Liver (tissue), 9 donors: Measurements from ENCODE around the gene CPSF4. TPM values are rescaled to one million over a fixed set of nuclear protein-coding genes. Genes with fewer than 3 reads are reported as not detected.

ENCODE experiments used
- DNase-seq: peaks from one replicate; pipeline ENCODE4 v3.0.0-alpha.2; 2017; ENCODE audit warnings: low spot score
- H3K27ac ChIP-seq, 2 donors: one replicate each; pipeline ENCODE4 v1.7.0; 2013; ENCODE audit warnings: inconsistent platforms in 2 of 2, low read length in 2 of 2, control low read depth in 1 of 2, low read depth in 1 of 2, mild to moderate bottlenecking in 1 of 2
- H3K27me3 ChIP-seq, 4 donors: one replicate each; pipeline versions ENCODE4 v1.6.1 to v1.7.0; 2013; ENCODE audit warnings: low read length in 3 of 4, inconsistent platforms in 1 of 4, mild to moderate bottlenecking in 1 of 4, moderate library complexity in 1 of 4; ENCODE audit not compliant: control insufficient read depth in 4 of 4, insufficient read depth in 4 of 4
- H3K36me3 ChIP-seq, 4 donors: one replicate each; pipeline versions ENCODE4 v1.6.1 to v1.7.0; 2013; ENCODE audit warnings: low read length in 3 of 4, mild to moderate bottlenecking in 3 of 4, low read depth in 1 of 4, moderate library complexity in 1 of 4; ENCODE audit not compliant: control insufficient read depth in 4 of 4, insufficient read depth in 3 of 4
- H3K4me1 ChIP-seq, 4 donors: one replicate each; pipeline versions ENCODE4 v1.6.1 to v1.7.0; 2013; ENCODE audit warnings: low read length in 3 of 4, mild to moderate bottlenecking in 3 of 4, moderate library complexity in 1 of 4; ENCODE audit not compliant: control insufficient read depth in 4 of 4, insufficient read depth in 4 of 4
- H3K4me3 ChIP-seq, 3 donors: one replicate each; pipeline versions ENCODE4 v1.6.1 to v1.7.0; 2013; ENCODE audit warnings: low read length in 3 of 3, control low read depth in 1 of 3, low read depth in 1 of 3, mild to moderate bottlenecking in 1 of 3
- H3K9ac ChIP-seq, 2 donors: one replicate each; pipeline ENCODE4 v1.7.0; 2013; ENCODE audit warnings: low read length in 2 of 2, mild to moderate bottlenecking in 2 of 2, moderate library complexity in 2 of 2, control low read depth in 1 of 2, low read depth in 1 of 2
- H3K9me3 ChIP-seq, 4 donors: one replicate each; pipeline versions ENCODE4 v1.6.1 to v1.7.0; 2013; ENCODE audit warnings: low read length in 3 of 4; ENCODE audit not compliant: control insufficient read depth in 4 of 4
- CTCF ChIP-seq: fragments of 150-350 bp; IDR thresholded peaks from 2 replicates; pipeline ENCODE4 v1.5.1; 2017; ENCODE audit warnings: improper control_type of control experiment, low read depth, low read length; ENCODE audit not compliant: missing input control
- EGR1 ChIP-seq, 2 donors: IDR thresholded peaks; 2 replicates each; pipeline ENCODE4 v1.6.1; 2016 to 2018; ENCODE audit warnings: antibody characterized with exemption in 2 of 2, low read depth in 2 of 2
- FOXA1 ChIP-seq: IDR thresholded peaks from 2 replicates; pipeline ENCODE4 v1.6.1; 2016; ENCODE audit warnings: antibody characterized with exemption
- FOXA2 ChIP-seq: IDR thresholded peaks from 2 replicates; pipeline ENCODE4 v1.6.1; 2016; ENCODE audit warnings: antibody characterized with exemption
- GABPA ChIP-seq, 2 donors: IDR thresholded peaks in 1 of 2; conservative IDR thresholded peaks in 1 of 2; 2 replicates each; pipeline ENCODE4 v1.6.1; 2016; ENCODE audit warnings: antibody characterized with exemption in 2 of 2, mild to moderate bottlenecking in 1 of 2, moderate library complexity in 1 of 2
- HNF4A ChIP-seq, 2 donors: conservative IDR thresholded peaks; 2 replicates each; pipeline ENCODE4 v1.6.1; 2016; ENCODE audit warnings: antibody characterized with exemption in 2 of 2, mild to moderate bottlenecking in 2 of 2
- HNF4G ChIP-seq: IDR thresholded peaks from 2 replicates; pipeline ENCODE4 v1.6.1; 2016; ENCODE audit warnings: antibody characterized with exemption
- JUND ChIP-seq, 2 donors: IDR thresholded peaks; 2 replicates each; pipeline ENCODE4 v1.6.1; 2016; ENCODE audit warnings: antibody characterized with exemption in 2 of 2
- NR2F2 ChIP-seq: IDR thresholded peaks from 2 replicates; pipeline ENCODE4 v1.6.1; 2016; ENCODE audit warnings: antibody characterized with exemption
- RAD21 ChIP-seq, 2 donors: IDR thresholded peaks; 2 replicates each; pipeline ENCODE4 v1.6.1; 2016; ENCODE audit warnings: antibody characterized with exemption in 2 of 2, mild to moderate bottlenecking in 2 of 2
- REST ChIP-seq: IDR thresholded peaks from 2 replicates; pipeline ENCODE4 v1.6.1; 2016; ENCODE audit warnings: antibody characterized with exemption, mild to moderate bottlenecking
- RXRA ChIP-seq, 2 donors: IDR thresholded peaks; 2 replicates each; pipeline ENCODE4 v1.6.1; 2017 to 2018; ENCODE audit warnings: antibody characterized with exemption in 2 of 2, mild to moderate bottlenecking in 1 of 2
- SP1 ChIP-seq: IDR thresholded peaks from 2 replicates; pipeline ENCODE4 v1.6.1; 2018; ENCODE audit warnings: antibody characterized with exemption, mild to moderate bottlenecking
- TAF1 ChIP-seq: conservative IDR thresholded peaks from 2 replicates; pipeline ENCODE4 v1.6.1; 2016; ENCODE audit warnings: antibody characterized with exemption, mild to moderate bottlenecking
- YY1 ChIP-seq: IDR thresholded peaks from 2 replicates; pipeline ENCODE4 v1.6.1; 2016; ENCODE audit warnings: antibody characterized with exemption, mild to moderate bottlenecking
- ZBTB33 ChIP-seq: IDR thresholded peaks from 2 replicates; pipeline ENCODE4 v1.6.1; 2016; ENCODE audit warnings: antibody characterized with exemption
- WGBS: extraction: QIAGEN DNeasy Blood & Tissue Kit; methylation state at CpG from one replicate; pipeline ENCODE4 v1.1.7; 2013; 5-methylcytosine and 5-hydroxymethylcytosine counted together
- polyA plus RNA-seq, 2 donors: library from polyadenylated mRNA; stranded (reverse) in 1 of 2; unstranded in 1 of 2; fragments of 200-250 nt in 1 of 2; fragments of >200 nt in 1 of 2; fragmentation: Nextera tagmentation in 1 of 2; extraction: Ambion mirVana in 1 of 2; gene quantifications; one replicate each; pipeline versions ENCODE4 v1.2.1 to v1.2.3, GENCODE V29; 2013 to 2015
- total RNA-seq, 2 donors: library from RNA; depleted of rRNA; stranded (reverse); fragments of >200 nt; gene quantifications; one replicate each; pipeline ENCODE4 v1.2.3, GENCODE V29; 2014
- donor health status: healthy.
- donor health status: healthy.
- donor health status: healthy.
- donor health status: healthy.
- donor health status: healthy.

Gene CPSF4
- total and polyA plus RNA-seq, 4 donors, result 7.1 to 15.3 (median 10.5) TPM

GRCh38 chr7:99419323-99420021, 19.3 kb upstream of the CPSF4 start:
- 77% methylated on average over 29 of the region's 29 CpGs for whole genome bisulfite sequencing

More at GRCh38 chr7:99419323-99420021, 19.3 kb upstream of the CPSF4 start:
- TF ChIP-seq REST, result no peak
- peak; percentile 70 for TF ChIP-seq SP1
- no peak for TF ChIP-seq EGR1 (IDR thresholded peaks at IDR 0.05; ENCODE audit: low read depth in 2 of 2)
- TF ChIP-seq NR2F2, result no peak
- no peak for TF ChIP-seq RAD21 (IDR thresholded peaks at IDR 0.05)
- TF ChIP-seq ZBTB33, result no peak
- no peak for TF ChIP-seq GABPA (IDR thresholded peaks at IDR 0.05 in 1 of 2, conservative IDR thresholded peaks at IDR 0.05 in 1 of 2)
- no peak for TF ChIP-seq YY1
- TF ChIP-seq TAF1, result no peak
- TF ChIP-seq FOXA2, result no peak
- TF ChIP-seq CTCF, result no peak
- no peak for TF ChIP-seq RXRA (IDR thresholded peaks at IDR 0.05)
- TF ChIP-seq HNF4A (conservative IDR thresholded peaks at IDR 0.05), result peak; percentile 68 to 76
- no peak for TF ChIP-seq HNF4G
- no peak for TF ChIP-seq JUND (IDR thresholded peaks at IDR 0.05)
- no peak for TF ChIP-seq FOXA1
- Histone ChIP-seq H3K4me3 (no peak overlapping the region), H3K4me1 (peaks cover 0 to 32% (median 17%) of the 10 kb centered on the region in 4 donors), H3K27ac (peak overlapping the region; percentile 1 to 5), H3K9me3 (no peaks in the 10 kb centered on the region), H3K9ac (no peak overlapping the region), H3K36me3 (peaks cover 16 to 59% (median 30%) of the 10 kb centered on the region in 4 donors), H3K27me3 (no peaks in the 10 kb centered on the region)
- no peak for DNase-seq
